Muscle of back (tissue), 11 donors: ENCODE data around the gene TMEM11. TPM values are rescaled to one million over a fixed set of nuclear protein-coding genes. Genes with fewer than 3 reads are reported as not detected.
A peak's percentile ranks its signal among the peaks of the same experiment; 100 is the strongest.

ENCODE experiments used
- DNase-seq, 3 donors: peaks; one replicate each; pipeline versions ENCODE4 v3.0.0 to v3.0.0-alpha.2; 2013
- polyA plus RNA-seq, 10 donors: library from polyadenylated mRNA; unstranded; fragments of 120-200 nt; gene quantifications; one replicate each; pipeline ENCODE4 v1.2.1, GENCODE V29; 2013; ENCODE audit not compliant: insufficient read length in 10 of 10

Gene TMEM11
- polyA plus RNA-seq, 10 donors = 22.9 to 30.0 (median 26.6) TPM

- no peak for DNase-seq
Measured at GRCh38 chr17:21186399-21187187, 27.4 kb downstream of the TMEM11 start.

DNA sequence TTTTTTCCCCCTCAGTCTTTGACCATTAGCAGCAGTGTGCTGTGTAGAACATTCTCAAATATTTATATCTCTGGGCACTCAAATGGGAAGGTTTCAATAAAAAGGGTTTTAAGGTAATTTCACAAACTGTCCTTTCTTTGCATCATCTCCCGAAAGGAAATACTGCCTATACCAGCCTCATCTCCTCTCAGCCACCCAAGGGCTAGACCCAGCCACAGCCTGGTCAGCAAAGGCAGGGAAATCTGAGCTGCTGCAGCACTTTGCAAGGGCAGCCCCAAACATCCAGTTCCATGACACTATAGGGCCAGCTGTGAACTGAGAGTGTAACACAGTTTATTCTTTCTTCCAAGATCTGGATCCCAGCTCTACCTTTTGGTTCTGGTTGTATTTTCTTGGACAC, 28.9 kb downstream of the TMEM11 start:
- no peak for DNase-seq

- no peak for DNase-seq
Measured at GRCh38 chr17:21184570-21184969, 29.4 kb downstream of the TMEM11 start.

DNA sequence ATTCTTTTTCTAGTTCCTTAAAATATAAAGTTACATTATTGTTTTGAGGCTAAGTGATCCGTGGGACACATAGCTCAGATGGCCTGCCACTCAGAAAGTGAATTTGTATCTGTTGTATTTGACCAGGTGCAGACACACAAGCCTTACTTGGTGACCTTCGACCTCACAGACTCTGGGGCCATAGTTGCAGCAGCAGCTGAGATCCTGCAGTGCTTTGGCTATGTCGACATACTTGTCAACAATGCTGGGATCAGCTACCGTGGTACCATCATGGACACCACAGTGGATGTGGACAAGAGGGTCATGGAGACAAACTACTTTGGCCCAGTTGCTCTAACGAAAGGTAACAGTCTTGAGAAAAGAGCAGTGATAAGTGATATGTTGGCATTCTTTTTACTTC, 30.5 kb downstream of the TMEM11 start:
- no peak for DNase-seq

GRCh38 chr17:21177854-21178600, 35.9 kb downstream of the TMEM11 start:
- no peak for DNase-seq

DNA sequence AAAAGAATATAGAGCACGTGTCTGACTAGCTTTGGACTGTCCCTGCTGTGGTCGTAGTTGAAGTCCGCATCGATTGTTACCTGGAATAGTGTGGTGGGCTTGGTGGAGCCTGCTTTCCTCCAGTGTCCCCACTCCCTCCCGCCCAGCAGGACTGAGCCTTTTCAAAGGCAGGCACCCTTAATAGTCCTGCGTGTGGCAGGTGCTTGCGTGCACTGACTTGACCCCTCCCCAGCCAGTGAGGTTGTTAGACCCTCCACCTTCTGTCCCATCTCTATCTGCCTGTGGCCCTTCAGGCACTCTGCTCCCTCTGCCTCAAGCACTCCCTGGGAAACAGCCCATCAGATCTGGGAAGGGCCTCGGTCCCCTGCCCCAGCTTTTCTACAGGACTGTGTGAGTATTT, 36.6 kb downstream of the TMEM11 start:
- no peak for DNase-seq

GRCh38 chr17:21176773-21177395, 37.1 kb downstream of the TMEM11 start:
- DNase-seq = no peak

GRCh38 chr17:21174713-21175112, 39.2 kb downstream of the TMEM11 start:
- DNase-seq = no peak

DNA sequence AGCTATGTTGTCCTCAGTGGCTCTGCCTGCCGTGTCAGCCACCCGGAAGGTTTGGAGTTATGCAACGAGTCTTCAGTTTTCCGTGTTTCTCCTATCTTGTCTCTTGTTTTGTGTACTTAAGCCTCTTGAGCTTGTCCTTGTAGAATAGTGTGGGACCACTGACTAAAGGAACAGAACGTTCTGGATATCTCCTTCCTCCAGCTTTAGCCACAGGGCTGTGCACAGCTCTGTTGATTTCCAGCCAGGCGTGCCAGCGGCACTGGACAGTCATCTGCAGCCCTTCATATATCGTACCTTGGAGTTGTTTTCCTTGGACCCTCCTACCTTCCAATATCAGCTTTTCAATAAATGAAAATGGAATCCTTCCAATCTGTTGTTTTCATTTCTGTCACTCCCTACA, 39.8 kb downstream of the TMEM11 start:
- no peak for DNase-seq

- peak in 1 of 3 donors; percentile 31 for DNase-seq
Measured at GRCh38 chr17:21173543-21173942, 40.4 kb downstream of the TMEM11 start.

GRCh38 chr17:21172846-21173245, 41.1 kb downstream of the TMEM11 start:
- no peak for DNase-seq

DNA sequence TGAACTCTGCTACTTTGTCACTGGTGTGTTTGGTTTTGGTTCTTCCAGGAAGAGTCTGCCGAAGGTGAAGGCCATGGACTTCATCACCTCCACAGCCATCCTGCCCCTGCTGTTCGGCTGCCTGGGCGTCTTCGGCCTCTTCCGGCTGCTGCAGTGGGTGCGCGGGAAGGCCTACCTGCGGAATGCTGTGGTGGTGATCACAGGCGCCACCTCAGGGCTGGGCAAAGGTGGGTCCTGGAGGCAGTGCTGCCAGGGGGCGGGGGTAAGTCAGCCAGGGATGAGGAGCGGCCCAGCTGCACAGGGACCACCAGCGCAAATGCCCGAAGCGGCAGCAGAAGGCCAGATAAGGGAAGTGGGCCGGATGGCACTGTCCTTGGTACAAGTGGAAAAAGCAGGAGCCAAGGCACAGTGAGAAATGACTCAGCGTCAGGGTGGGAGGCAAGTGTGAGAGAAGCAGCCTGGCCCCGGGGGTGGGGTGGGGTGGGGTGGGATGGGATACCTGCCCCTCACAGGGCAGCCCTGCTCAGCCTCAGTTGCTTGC, 41.9 kb downstream of the TMEM11 start:
- no peak for DNase-seq

DNA sequence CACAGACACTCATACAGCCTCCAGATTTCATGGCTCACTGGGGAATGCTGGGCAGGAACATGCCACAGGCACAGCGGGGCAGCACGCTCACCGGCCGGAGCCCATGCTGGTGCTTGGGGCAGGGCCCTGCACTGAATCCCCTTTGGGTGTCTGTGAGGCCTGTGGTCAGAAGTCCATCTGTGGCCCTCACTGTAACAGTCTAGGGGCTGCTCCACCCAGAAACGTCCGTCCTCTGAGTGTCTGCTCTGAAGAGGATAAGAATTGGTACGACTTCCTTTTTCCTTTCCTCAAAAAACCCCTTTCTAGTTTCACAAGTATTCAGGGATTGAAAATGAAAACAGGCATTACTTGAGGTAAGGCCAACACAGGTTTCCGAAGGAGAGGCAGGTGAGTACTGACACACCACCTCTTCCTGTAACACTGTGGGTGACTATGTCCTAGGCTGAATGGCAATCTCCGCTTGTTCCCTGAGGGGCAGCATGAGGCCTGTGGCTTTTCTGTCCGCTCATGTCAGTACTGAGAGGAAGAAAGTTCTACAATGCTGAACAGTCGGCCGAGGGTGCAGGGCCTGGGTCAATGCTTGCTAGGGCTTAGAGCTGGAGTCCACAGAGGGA, 42.5 kb downstream of the TMEM11 start:
- no peak for DNase-seq

DNA sequence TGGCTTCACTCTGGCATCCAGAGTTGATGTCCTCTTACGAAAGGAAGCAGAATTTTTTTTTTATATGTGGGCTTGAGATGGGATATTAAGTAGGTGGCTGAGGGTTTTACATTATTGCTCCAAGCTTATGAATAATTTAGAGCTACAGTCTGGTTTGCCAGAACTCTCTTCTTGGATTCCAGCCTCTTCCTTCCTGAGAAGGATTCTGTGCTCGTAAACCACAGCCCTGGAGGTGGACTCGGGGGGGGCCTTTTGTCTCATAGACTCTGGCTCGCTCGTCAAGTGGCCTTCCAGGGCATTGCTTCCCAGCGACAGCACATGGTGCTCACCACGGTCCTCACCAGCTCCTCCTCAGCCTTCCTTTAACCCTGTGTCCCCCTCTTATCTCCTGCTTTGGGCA, 43.2 kb downstream of the TMEM11 start:
- no peak for DNase-seq

- DNase-seq = no peak
Measured at GRCh38 chr17:21169496-21169895, 44.5 kb downstream of the TMEM11 start.

DNA sequence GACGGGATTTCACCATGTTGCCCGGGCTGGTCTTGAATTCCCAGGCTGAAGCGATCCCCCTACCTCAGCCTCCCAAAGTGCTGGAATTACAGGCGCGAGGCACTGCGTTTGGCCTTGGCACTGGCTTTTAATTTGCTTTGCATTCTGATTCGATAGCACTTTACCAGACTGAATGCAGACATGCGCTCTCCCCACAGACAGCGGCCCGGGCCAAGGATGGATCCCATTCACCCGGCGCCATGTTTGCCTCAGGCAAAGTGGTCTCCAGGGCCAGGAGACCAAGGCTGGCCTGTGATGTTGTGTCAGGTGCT, 45.5 kb downstream of the TMEM11 start:
- no peak for DNase-seq

DNA sequence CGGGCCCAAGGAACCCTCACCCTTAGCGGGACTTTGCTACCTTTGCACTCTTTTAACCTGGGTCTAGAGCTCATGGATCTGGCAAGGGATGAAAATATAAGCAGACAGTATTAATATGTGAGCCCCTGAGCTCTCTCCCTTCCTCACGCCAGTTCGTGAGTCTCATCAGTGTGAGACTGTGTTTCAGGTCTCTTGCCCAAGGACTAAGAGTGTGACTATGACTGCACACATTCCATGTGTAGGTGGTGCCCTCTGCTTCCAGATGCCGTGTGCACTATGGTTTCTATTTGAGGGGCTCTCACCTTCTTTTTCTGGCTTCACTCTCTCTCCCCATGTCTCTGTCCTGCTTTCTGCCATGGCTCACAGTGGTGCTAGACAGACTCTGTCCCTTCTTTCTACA, 46.7 kb downstream of the TMEM11 start:
- DNase-seq = peak in 1 of 3 donors; percentile 23

- DNase-seq = peak; percentile 51 to 67 (median 52)
Measured at GRCh38 chr17:21166595-21167210, 47.3 kb downstream of the TMEM11 start.

GRCh38 chr17:21165922-21166594, 47.9 kb downstream of the TMEM11 start:
- peak in 1 of 3 donors; percentile 17 for DNase-seq

DNA sequence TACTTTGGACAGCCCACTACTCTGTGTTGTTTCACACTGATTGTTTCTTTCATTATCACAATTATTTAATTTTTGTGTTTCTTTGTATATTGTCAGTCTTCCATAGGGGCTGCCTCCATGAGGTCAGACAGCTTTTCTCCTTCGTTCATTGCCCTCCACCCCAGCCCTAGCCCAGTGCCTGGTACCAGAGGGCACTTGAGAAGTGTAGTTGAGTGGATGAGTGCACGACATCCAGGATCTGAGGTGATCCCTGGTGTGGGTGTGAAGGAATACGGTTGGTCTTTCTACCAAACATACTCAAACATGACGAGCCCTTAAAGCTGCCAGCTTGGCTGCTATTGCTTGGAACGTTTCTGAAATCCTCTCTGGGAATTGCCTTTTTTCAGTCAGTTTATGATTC, 49.3 kb downstream of the TMEM11 start:
- DNase-seq = no peak

DNA sequence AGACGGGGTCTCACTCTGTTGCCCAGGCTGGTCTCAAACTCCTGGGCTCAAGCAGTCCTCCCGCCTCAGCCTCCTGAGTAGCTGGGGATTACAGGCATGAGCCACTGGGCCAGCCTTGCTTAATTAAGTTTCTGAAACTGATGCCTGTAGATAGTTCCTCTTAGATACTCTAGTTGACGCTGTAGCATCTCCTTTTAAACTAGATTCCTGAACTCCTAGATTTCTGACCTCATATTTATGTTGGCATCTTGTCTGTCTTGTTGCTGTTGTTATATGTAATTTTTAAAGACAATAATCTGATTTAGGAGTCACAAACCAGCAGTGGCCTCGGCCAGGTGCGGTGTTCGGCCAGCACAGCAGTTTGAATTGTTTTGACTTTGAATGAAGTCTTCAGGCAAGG, 49.7 kb downstream of the TMEM11 start:
- no peak for DNase-seq
